NCI-H2107 treated with DMSO at 0.1 percent for 48 hours (cell line): ENCODE data around the gene GZMB.
A peak's percentile ranks its signal among the peaks of the same experiment; 100 is the strongest.
"Not testable (repeated sequence)": the region's sequence is repeated elsewhere in the genome, so short reads cannot be mapped to it uniquely, and the experiment has no call there.

Source experiments
- DNase-seq: peaks from one replicate; lab custom pipeline; 2025; ENCODE audit not compliant: unreplicated experiment; lab: John Stamatoyannopoulos, UW

GZMB gene

GRCh38 chr14:24631749-24632335 lies 2.1 kb downstream of the GZMB start:
- DNase-seq: no peak

DNA sequence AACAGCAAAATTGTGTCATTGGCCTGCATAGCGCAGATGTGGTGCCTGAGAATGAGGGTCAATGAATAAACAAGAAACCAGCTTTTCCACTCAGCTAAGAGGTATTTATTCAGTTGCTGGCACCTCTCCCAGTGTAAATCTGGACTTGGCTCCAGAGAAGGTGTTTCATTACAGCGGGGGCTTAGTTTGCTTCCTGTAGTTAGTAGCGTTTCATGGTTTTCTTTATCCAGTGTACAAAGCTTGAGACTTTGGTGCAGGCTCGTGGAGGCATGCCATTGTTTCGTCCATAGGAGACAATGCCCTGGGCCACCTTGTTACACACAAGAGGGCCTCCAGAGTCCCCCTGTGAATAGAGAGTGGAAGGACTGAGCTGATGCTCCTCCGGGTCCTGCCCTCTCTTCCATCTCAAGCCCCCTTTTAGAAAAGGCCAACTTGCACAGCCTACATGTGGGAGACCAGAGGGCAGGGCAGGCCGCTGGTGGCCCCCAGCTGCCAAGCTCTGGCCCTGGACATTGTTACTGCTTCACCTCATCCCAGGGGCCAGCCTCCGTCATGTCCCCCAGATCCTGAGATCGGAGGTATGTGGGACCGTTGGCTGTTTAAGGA lies 3.0 kb downstream of the GZMB start:
- peak; percentile 62 for DNase-seq

- DNase-seq: no peak
Observed at GRCh38 chr14:24630087-24630871, 3.7 kb downstream of the GZMB start.

DNA sequence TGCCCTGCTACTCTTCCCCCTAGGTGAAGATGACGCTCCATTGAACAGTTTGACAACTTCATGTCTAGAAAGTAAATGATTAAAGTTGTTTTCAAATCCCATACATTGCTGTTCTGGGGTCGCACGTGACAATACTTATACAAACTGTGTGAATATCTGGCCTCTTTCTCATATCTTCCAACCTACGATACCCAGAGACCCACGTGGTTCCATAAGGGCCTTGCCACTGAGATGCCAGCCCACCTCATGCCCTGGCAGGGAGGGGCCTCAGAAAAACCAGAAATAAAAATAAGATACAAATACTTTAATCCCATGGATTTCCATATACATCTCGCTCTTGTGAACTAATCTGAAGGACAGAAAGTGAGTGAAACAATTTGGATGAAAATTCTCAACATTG lies 4.5 kb downstream of the GZMB start:
- no peak for DNase-seq

- DNase-seq: no peak
Observed at GRCh38 chr14:24613747-24614146, 20.2 kb downstream of the GZMB start.

DNA sequence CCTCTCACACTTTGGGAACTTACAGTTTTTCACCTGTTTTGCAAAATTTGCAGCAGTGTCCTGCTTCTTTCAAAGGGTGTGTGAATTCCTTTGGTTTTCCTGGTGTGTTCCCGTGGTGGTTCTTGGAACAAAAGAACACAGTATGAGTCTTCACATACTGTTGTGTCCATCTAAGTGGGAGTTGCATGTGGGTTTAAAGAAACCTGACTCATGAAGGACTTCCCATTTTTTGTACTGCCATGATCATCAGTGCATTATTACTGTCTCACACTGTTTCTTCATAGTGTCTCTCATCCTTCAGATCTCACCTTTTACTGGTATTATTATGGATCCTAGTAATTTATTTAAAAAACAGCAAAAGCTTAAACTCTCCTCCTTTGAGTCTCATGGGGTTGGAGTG lies 20.7 kb downstream of the GZMB start:
- DNase-seq: no peak

GRCh38 chr14:24612196-24612595 lies 21.8 kb downstream of the GZMB start:
- no peak for DNase-seq

GRCh38 chr14:24609655-24610344 lies 24.2 kb downstream of the GZMB start, which contains the start of gene GZMH:
TSS of gene GZMH (minus strand) at chr14:24609685. CDS start at chr14:24609613, 72 bp downstream.
- no peak for DNase-seq

DNA sequence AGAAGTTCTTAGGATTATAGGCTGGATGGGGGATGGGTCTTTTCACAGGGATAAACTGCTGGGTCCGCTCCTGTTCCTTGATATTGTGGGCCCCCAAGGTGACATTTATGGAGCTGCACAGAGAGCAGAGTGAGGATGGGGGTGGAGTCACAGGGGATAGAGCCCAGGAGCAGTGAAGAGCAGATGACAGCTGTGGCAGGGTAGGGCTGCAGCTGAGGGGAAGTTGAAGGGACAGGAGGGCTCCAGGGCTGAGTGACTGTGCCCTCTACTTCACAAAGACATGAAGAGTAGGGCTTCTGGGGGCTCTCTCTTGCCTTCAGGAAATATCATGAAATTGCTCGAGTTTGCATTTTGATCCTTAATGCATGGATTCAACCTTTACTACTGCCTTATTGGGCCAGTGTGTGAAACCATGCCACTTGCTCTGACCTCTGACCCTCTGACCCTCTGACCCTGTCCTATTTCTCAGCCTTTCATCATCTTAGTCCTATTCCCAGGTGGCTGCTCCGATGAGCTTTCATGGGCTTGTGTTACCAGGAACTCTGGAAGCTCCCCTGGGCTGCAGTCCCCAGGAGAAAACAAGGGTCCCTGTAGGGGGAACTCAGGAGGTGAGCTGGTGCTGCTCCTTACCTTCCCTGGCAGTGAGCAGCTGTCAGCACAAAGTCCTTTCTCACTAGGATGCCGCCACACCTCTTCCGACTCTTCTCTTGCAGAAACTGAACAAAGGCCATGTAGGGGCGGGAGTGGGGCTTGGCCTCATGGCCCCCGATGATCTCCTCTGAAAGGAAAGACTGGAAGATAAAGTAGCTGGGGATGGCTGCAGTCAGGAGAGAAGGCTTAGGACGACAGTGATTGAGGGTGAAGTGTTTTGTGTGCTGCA lies 26.1 kb downstream of the GZMB start:
- no peak for DNase-seq

DNA sequence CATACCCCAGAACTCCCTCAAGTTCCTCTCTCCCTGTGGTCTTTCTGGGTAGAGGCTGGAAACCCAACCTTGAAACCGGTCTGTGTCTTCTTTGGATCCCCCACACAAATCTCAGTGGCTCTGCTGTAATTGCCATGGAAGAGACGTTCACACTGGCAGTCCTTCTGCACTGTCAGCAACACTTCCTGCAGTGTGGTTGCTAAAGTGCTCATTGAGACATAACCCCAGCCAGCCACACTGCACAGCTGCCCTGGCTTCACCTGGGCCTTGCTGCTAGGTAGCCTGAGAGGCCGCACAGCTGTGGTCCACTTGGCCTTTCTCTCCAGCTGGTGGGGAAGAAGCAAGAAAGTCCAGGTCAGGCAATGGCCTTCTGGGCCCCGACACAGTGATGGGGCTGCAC lies 26.9 kb downstream of the GZMB start:
- no peak for DNase-seq

GRCh38 chr14:24606297-24606696 lies 27.7 kb downstream of the GZMB start:
- DNase-seq: no peak

DNA sequence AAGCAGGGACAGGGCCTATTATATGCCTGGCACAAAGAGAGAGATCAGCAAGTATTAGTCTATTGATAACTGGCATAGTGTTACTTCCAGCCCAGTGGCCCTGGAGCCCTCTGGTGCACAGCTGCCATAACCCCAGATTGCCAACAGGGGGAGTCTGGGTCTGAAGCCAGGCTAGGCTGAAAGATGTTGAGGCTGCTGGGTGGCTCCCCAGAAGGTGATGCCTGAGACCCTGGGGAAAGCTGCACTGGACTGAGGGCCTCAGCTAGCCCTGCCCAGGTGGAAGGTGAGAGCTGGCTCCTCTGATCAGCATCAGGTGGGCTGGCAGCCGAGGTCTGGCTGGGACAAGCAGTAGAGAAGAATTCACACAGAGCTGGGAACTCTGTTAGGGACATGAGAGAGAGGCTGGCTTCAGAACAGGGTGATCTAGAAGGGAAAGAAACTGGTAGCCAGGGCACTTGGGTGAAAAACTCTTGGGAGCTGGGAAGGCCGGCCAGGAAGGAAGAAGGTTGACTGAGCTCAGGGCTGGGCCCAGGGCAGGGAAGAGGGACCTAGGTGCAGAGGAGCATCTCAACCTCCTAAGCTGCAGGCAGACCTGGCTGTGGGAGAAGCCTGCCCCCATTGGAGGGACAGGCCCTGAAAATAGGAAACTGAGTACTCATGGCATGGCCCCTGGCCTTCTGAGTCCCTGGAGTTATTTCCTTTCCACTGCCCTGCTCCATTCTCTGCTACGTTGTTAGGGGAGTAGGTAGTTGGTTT lies 28.4 kb downstream of the GZMB start:
- no peak for DNase-seq

GRCh38 chr14:24597403-24597802 lies 36.6 kb downstream of the GZMB start:
- no peak for DNase-seq

GRCh38 chr14:24595073-24595808 lies 38.7 kb downstream of the GZMB start:
- no peak for DNase-seq

GRCh38 chr14:24591004-24591403 lies 43.0 kb downstream of the GZMB start:
- not testable (repeated sequence) for DNase-seq

DNA sequence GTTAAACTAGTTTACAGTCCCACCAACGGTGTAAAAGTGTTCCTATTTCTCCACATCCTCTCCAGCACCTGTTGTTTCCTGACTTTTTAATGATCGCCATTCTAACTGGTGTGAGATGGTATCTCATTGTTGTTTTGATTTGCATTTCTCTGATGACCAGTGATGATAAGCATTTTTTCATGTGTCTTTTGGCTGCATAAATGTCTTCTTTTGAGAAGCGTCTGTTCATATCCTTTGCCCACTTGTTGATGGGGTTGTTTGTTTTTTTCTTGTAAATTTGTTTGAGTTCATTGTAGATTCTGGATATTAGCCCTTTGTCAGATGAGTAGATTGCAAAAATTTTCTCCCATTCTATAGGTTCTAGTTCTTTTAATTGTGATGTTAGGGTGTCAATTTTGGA lies 49.6 kb downstream of the GZMB start:
- DNase-seq: not testable (repeated sequence)
